Parathyroid adenoma (tissue), 2 donors: ENCODE results near the gene TUBA4A.

ENCODE experiments used
- H2AFZ ChIP-seq: fragments of 300-600 bp; sonication (generic); one replicate; pipeline ENCODE4 v1.7.0; 2017; ENCODE audit warnings: antibody characterized with exemption, mild to moderate bottlenecking
- H3K27ac ChIP-seq: fragments of 300-600 bp; sonication (generic); one replicate; pipeline ENCODE4 v1.7.0; 2017
- H3K27me3 ChIP-seq: fragments of 300-600 bp; sonication (generic); one replicate; pipeline ENCODE4 v1.7.0; 2017; ENCODE audit warnings: low read length; ENCODE audit not compliant: control insufficient read depth, insufficient read depth
- H3K36me3 ChIP-seq: fragments of 300-600 bp; sonication (generic); one replicate; pipeline ENCODE4 v1.7.0; 2017; ENCODE audit warnings: low read length; ENCODE audit not compliant: control insufficient read depth, insufficient read depth
- H3K4me1 ChIP-seq: fragments of 300-600 bp; sonication (generic); one replicate; pipeline ENCODE4 v1.7.0; 2017; ENCODE audit warnings: control low read depth
- H3K4me2 ChIP-seq: fragments of 300-600 bp; sonication (generic); one replicate; pipeline ENCODE4 v1.7.0; 2017; ENCODE audit warnings: low read length
- H3K4me3 ChIP-seq: fragments of 300-600 bp; sonication (generic); one replicate; pipeline ENCODE4 v1.7.0; 2017; ENCODE audit warnings: low read depth, low read length
- H3K79me2 ChIP-seq: fragments of 300-600 bp; sonication (generic); one replicate; pipeline ENCODE4 v1.7.0; 2017; ENCODE audit warnings: control low read depth
- H3K9ac ChIP-seq: fragments of 300-600 bp; sonication (generic); one replicate; pipeline ENCODE4 v1.7.0; 2017; ENCODE audit warnings: mild to moderate bottlenecking
- H3K9me3 ChIP-seq: fragments of 300-600 bp; sonication (generic); one replicate; pipeline ENCODE4 v1.7.0; 2017; ENCODE audit warnings: low read length; ENCODE audit not compliant: control insufficient read depth
- CTCF ChIP-seq: fragments of 300-600 bp; sonication (generic); IDR thresholded peaks from one replicate; pipeline ENCODE4 v1.7.0; 2017; ENCODE audit warnings: antibody characterized with exemption, mild to moderate bottlenecking
- donor health status: primary hyperparathyroidism.

Gene TUBA4A

GRCh38 chr2:219298759-219299371 is 45.1 kb upstream of the TUBA4A start:
- Histone ChIP-seq H3K4me1 (peaks cover 6% of the 10 kb centered on the region), H3K9me3 (no peaks in the 10 kb centered on the region), H2AFZ (peak overlapping the region; percentile 51), H3K79me2 (peaks cover 2% of the 10 kb centered on the region), H3K36me3 (no peaks in the 10 kb centered on the region), H3K9ac (no peak overlapping the region), H3K27me3 (no peaks in the 10 kb centered on the region), H3K4me3 (no peak overlapping the region), H3K27ac (no peak overlapping the region), H3K4me2 (no peak overlapping the region)
- peak; percentile 99 for TF ChIP-seq CTCF

- H3K36me3 ChIP-seq = no peaks in the 10 kb centered on the region
- no peak overlapping the region for H3K27ac ChIP-seq
- H3K4me2 ChIP-seq = no peak overlapping the region
- no peak overlapping the region for H3K4me3 ChIP-seq
- H3K9me3 ChIP-seq = no peaks in the 10 kb centered on the region
- H3K4me1 ChIP-seq = peaks cover 6% of the 10 kb centered on the region
- no peak overlapping the region for H2AFZ ChIP-seq
- no peak overlapping the region for H3K9ac ChIP-seq
- peaks cover 2% of the 10 kb centered on the region for H3K79me2 ChIP-seq
- no peaks in the 10 kb centered on the region for H3K27me3 ChIP-seq
- no peak for TF ChIP-seq CTCF
Observed at GRCh38 chr2:219297766-219298456, 44.2 kb upstream of the TUBA4A start.

GRCh38 chr2:219296631-219297391 is 43.1 kb upstream of the TUBA4A start:
- Histone ChIP-seq H3K4me3 (no peak overlapping the region), H3K27ac (no peak overlapping the region), H3K4me1 (peaks cover 6% of the 10 kb centered on the region), H3K9ac (no peak overlapping the region), H3K27me3 (no peaks in the 10 kb centered on the region), H3K4me2 (no peak overlapping the region), H3K36me3 (no peaks in the 10 kb centered on the region), H2AFZ (no peak overlapping the region), H3K9me3 (no peaks in the 10 kb centered on the region), H3K79me2 (peaks cover 2% of the 10 kb centered on the region)
- no peak for TF ChIP-seq CTCF

- no peak for TF ChIP-seq CTCF
- peaks cover 6% of the 10 kb centered on the region for H3K4me1 ChIP-seq
- peaks cover 2% of the 10 kb centered on the region for H3K79me2 ChIP-seq
- H3K4me3 ChIP-seq = no peak overlapping the region
- no peak overlapping the region for H3K9ac ChIP-seq
- H3K36me3 ChIP-seq = no peaks in the 10 kb centered on the region
- H3K27ac ChIP-seq = no peak overlapping the region
- H2AFZ ChIP-seq = no peak overlapping the region
- no peaks in the 10 kb centered on the region for H3K27me3 ChIP-seq
- no peaks in the 10 kb centered on the region for H3K9me3 ChIP-seq
- no peak overlapping the region for H3K4me2 ChIP-seq
Observed at GRCh38 chr2:219296142-219296541, 42.4 kb upstream of the TUBA4A start.
